Esophagus squamous epithelium (tissue), 5 donors: Measurements from ENCODE around the gene CYP4F2. TPM values are rescaled to one million over a fixed set of nuclear protein-coding genes. Genes with fewer than 3 reads are reported as not detected.
"Not testable (repeated sequence)": the region's sequence is repeated elsewhere in the genome, so short reads cannot be mapped to it uniquely, and the experiment has no call there.

Experiments
- DNase-seq: peaks from one replicate; lab custom pipeline; 2025; lab: John Stamatoyannopoulos, UW
- H3K27ac ChIP-seq, 4 donors: fragments of 200-600 bp; sonication (generic); one replicate each; pipeline ENCODE4 v1.5.1; 2016 to 2019; ENCODE audit warnings: mild to moderate bottlenecking in 1 of 4
- H3K27me3 ChIP-seq, 4 donors: fragments of 200-600 bp; sonication (generic); 1 replicate in 3 of 4; 2 replicates in 1 of 4; pipeline versions ENCODE4 v1.5.1 to v1.6.0; 2017 to 2021; ENCODE audit warnings: antibody characterized with exemption in 1 of 4
- H3K36me3 ChIP-seq, 3 donors: fragments of 200-600 bp; sonication (generic); one replicate each; pipeline ENCODE4 v1.5.1; 2016 to 2019
- H3K4me1 ChIP-seq, 3 donors: fragments of 200-600 bp; sonication (generic); one replicate each; pipeline ENCODE4 v1.5.1; 2017 to 2019
- H3K4me3 ChIP-seq, 4 donors: fragments of 200-600 bp; sonication (generic); 1 replicate in 3 of 4; 2 replicates in 1 of 4; pipeline ENCODE4 v1.5.1; 2016 to 2019; ENCODE audit warnings: mild to moderate bottlenecking in 2 of 4, moderate library complexity in 1 of 4
- H3K9me3 ChIP-seq, 3 donors: fragments of 200-600 bp; sonication (generic); one replicate each; pipeline ENCODE4 v1.5.1; 2016 to 2019
- POLR2A ChIP-seq, 4 donors: fragments of 450-650 bp; IDR thresholded peaks; one replicate each; pipeline ENCODE4 v1.6.1; 2017; ENCODE audit warnings: antibody characterized with exemption in 4 of 4, mild to moderate bottlenecking in 4 of 4, moderate library complexity in 3 of 4
- WGBS, 2 donors: methylation state at CpG; one replicate each; pipeline ENCODE4 v1.1.5; 2018; 5-methylcytosine and 5-hydroxymethylcytosine counted together
- intact Hi-C: fragments of 100-400 bp; cut with DNase I; formaldehyde crosslinking; loops from one replicate; pipeline ENCODE4 v1.15.0; 2022
- total RNA-seq, 4 donors: library from RNA; depleted of rRNA; stranded (reverse); fragments of >200 nt; gene quantifications; one replicate each; pipeline ENCODE4 v1.1.0, GENCODE V29; 2016
- TF ChIP-seq, protein P1 (sequence below), 6 experiments: fragments of 450-650 bp in 4 of 6; fragments of 200-600 bp in 2 of 6; sonication (generic) in 2 of 6; IDR thresholded peaks; one replicate each; pipeline ENCODE4 v1.5.1; 2016 to 2019; ENCODE audit warnings: antibody characterized with exemption in 6 of 6, mild to moderate bottlenecking in 4 of 6, moderate library complexity in 4 of 6
- donor health status: DM: yes; HTN: yes; CAD: no.

The CYP4F2 gene
- total RNA-seq, 4 donors from 2014 or later, result 0.19 TPM; not detected in 3

DNA sequence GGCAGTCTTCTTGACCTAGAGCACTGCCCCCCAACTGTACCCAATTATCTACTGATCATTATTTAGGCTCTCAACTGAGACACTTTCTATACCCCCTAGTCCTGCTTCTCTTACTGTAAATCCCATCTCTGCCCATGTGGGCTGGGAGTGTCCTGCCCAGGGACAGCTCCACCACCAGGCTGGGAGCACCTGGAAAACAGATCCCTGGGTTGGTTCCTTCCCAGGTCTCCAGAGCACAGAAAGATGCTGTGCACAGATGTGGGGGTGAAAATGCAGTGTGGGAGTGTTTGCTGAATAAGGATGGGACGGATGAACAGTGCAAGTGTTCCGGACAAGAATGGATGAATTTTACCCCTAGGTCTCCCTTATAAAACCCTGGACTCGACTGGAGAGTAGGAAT lies 12.7 kb downstream of the CYP4F2 start:
- H3K4me3 ChIP-seq, result no peak overlapping the region
- intact Hi-C loops, result no loop called here
- H3K9me3 ChIP-seq, result no peaks in the 10 kb centered on the region
- H3K4me1 ChIP-seq, result no peaks in the 10 kb centered on the region
- DNase-seq, result no peak
- 70% methylated on average over 3 of the region's 3 CpGs for WGBS, 2 donors
- peaks cover 0 to 49% (median 0%) of the 10 kb centered on the region in 4 donors for H3K27me3 ChIP-seq
- no peaks in the 10 kb centered on the region for H3K36me3 ChIP-seq
- TF ChIP-seq POLR2A (IDR thresholded peaks at IDR 0.05), result no peak
- TF ChIP-seq, protein P1, sequence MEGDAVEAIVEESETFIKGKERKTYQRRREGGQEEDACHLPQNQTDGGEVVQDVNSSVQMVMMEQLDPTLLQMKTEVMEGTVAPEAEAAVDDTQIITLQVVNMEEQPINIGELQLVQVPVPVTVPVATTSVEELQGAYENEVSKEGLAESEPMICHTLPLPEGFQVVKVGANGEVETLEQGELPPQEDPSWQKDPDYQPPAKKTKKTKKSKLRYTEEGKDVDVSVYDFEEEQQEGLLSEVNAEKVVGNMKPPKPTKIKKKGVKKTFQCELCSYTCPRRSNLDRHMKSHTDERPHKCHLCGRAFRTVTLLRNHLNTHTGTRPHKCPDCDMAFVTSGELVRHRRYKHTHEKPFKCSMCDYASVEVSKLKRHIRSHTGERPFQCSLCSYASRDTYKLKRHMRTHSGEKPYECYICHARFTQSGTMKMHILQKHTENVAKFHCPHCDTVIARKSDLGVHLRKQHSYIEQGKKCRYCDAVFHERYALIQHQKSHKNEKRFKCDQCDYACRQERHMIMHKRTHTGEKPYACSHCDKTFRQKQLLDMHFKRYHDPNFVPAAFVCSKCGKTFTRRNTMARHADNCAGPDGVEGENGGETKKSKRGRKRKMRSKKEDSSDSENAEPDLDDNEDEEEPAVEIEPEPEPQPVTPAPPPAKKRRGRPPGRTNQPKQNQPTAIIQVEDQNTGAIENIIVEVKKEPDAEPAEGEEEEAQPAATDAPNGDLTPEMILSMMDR (IDR thresholded peaks at IDR 0.05), result no peak
- H3K27ac ChIP-seq, result no peak overlapping the region

DNA sequence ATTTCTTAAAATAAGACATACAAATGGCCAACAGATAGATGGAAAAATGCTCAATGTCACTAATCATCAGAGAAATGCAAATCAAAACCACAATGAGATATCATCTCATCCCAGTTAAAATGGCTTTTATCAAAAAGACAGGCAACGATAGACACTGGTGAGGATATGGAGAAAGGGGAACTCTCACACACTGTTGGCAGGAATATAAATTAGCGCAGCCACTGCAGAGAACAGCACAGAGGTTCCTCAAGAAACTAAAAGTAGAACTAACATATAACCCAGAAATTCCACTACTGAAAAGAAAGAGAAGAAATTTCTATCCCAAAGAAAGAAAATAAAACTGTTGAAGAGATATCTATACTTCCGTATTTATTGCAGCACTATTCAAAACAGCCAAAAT lies 14.5 kb downstream of the CYP4F2 start:
- intact Hi-C loops, H3K27ac ChIP-seq, H3K9me3 ChIP-seq, H3K4me1 ChIP-seq, DNase-seq, H3K4me3 ChIP-seq, H3K36me3 ChIP-seq: not testable (repeated sequence)
- 71 to 73% methylated on average over 3 of the region's 3 CpGs for WGBS, 2 donors
- peaks cover 0 to 62% (median 0%) of the 10 kb centered on the region in 4 donors for H3K27me3 ChIP-seq

DNA sequence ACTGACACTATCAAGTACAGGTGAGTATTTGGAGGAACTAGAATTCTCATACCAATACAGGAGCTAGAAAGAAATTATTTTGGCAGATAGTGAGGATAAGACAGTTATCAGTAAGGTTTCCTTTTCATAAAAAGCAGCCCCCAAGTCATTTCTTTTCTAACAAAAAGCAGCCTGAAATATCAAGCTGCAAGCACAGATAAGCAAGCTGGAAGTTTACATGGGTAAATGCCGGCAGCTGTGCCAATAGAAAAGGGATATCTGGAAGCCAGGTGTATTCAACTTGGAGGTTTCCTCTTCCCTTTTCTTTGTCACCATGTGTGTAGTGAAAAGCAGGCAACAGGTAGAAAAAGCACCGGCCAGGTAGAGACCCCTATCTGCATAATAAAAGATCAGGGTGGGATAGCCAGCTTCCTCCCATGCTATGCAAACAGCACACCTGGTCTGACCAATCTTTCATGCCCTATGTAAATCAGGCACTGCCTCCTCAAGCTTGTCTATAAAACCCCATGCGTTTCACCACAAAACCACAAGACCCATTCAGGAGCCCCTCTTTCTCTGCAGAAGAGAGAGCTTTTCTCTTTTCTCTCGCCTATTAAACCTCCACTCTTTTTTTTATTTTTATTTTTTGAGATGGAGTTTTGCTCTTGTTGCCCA lies 22.9 kb downstream of the CYP4F2 start:
- Histone ChIP-seq H3K4me3 (no peak overlapping the region), H3K27ac (no peak overlapping the region), H3K9me3 (no peaks in the 10 kb centered on the region), H3K36me3 (no peaks in the 10 kb centered on the region), H3K4me1 (peaks cover 0 to 16% (median 0%) of the 10 kb centered on the region in 3 donors), H3K27me3 (peaks cover 0 to 62% (median 0%) of the 10 kb centered on the region in 4 donors)
- no peak for DNase-seq
- 47 to 48% methylated on average over 4 of the region's 4 CpGs for WGBS, 2 donors
- intact Hi-C loops, result no loop called here
- TF ChIP-seq, protein P1 (IDR thresholded peaks at IDR 0.05), result no peak
- no peak for TF ChIP-seq POLR2A (IDR thresholded peaks at IDR 0.05)

DNA sequence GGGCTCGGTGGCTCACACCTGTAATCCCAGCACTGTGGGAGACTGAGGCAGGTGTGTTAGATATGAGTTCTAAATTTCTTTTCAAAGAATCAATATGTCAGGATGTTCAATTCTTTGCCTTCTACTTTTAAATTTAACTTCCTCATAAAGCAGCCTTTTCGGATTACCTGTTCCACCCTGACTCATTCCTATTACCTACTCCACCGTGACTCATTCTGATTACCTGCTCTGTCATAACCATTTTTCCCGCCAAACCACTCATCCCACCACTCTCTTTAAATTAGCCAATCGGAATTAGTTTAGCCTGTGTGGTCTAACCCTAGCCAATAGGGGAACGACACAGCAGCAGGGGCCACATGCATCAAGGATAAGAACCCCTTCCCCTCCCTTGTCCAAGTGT lies 24.1 kb downstream of the CYP4F2 start:
- DNase-seq, H3K4me3 ChIP-seq, H3K9me3 ChIP-seq, H3K36me3 ChIP-seq, intact Hi-C loops: not testable (repeated sequence)
- peaks cover 0 to 27% (median 3%) of the 10 kb centered on the region in 3 donors for H3K4me1 ChIP-seq
- peaks cover 0 to 52% (median 0%) of the 10 kb centered on the region in 4 donors for H3K27me3 ChIP-seq
- 41 to 66% methylated on average over 6 of the region's 6 CpGs for WGBS, 2 donors
- H3K27ac ChIP-seq, result peak overlapping the region in 1 of 4 donors; percentile 56

DNA sequence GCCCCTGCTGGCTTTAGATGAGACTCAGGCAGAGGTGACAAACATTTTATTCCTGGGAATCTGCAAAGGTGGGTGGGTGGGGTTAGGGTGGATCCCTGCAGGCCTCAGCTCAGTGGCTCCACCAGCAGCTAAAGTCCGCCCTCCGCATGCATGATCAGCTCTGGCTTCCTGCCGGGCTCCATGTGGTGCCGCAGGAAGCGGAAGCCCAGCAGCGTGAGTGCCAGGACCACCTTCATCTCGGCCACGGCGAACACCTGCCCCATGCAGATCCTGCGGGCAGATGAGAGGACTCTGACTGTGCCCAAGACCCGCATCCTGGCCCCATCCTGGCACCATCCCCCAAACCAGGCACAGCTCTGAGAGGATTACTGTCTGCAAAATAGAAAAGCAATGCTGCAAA lies 26.3 kb downstream of the CYP4F2 start:
- Histone ChIP-seq H3K9me3 (no peaks in the 10 kb centered on the region), H3K4me1 (peaks cover 0 to 29% (median 3%) of the 10 kb centered on the region in 3 donors), H3K4me3 (no peak overlapping the region), H3K27me3 (peaks cover 0 to 43% (median 0%) of the 10 kb centered on the region in 4 donors), H3K36me3 (no peaks in the 10 kb centered on the region), H3K27ac (no peak overlapping the region)
- 18 to 21% methylated on average over 7 to 11 of the region's 11 CpGs for WGBS, 2 donors
- TF ChIP-seq POLR2A (IDR thresholded peaks at IDR 0.05), result no peak
- TF ChIP-seq, protein P1 (IDR thresholded peaks at IDR 0.05), result no peak
- intact Hi-C loops, result no loop called here
- no peak for DNase-seq

DNA sequence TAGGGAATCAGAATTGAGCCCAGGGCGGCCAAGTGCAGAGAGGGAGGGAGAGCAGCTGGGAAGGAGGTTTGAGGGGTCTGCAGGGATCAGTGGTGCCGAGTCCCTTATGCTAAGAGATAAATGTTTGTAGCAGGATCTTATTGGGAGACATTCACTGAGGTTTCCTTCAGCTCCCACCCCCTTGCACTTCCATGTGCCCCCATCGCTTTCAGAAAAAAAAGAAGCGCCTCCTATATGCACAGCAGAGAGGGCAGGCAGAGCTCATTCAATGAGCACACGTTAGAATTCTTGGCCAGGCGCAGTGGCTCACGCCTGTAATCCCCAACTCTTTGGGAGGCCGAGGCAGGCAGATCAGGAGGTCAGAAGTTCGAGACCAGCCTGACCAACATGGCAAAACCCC lies 28.0 kb downstream of the CYP4F2 start:
- Histone ChIP-seq H3K4me3 (no peak overlapping the region), H3K4me1 (peaks cover 0 to 29% (median 3%) of the 10 kb centered on the region in 3 donors), H3K27me3 (peaks cover 0 to 32% (median 0%) of the 10 kb centered on the region in 4 donors), H3K9me3 (no peaks in the 10 kb centered on the region), H3K36me3 (no peaks in the 10 kb centered on the region), H3K27ac (peak overlapping the region; percentile 48 to 66 (median 60))
- TF ChIP-seq, protein P1 (IDR thresholded peaks at IDR 0.05), result no peak
- TF ChIP-seq POLR2A (IDR thresholded peaks at IDR 0.05), result no peak
- WGBS, 2 donors, result 39% methylated on average over 5 to 7 of the region's 9 CpGs
- DNase-seq, result no peak
- intact Hi-C loops, result loop anchor here (10.0 kb wide), 1 partner anchor 245 kb away; no protein-coding TSS in a partner anchor
